ENCODE data around the gene NINJ2. TPM values are rescaled to one million over a fixed set of nuclear protein-coding genes. Genes with fewer than 3 reads are reported as not detected.
A peak's percentile ranks its signal among the peaks of the same experiment; 100 is the strongest.

Gene NINJ2
- total and polyA plus RNA-seq, 10 of the 15 experiments (the other 5 are each of a cell fraction or from before 2014, with no cell fraction given) = 8.9 to 51.6 (median 21.3) TPM

GRCh38 chr12:636632-637031, 26.6 kb downstream of the NINJ2 start:
- RAD21 ChIA-PET (ENCODE audit: unreplicated experiment) = interaction anchor here (0.6 to 2.2 kb wide), 3 partner anchors 41 to 120 kb away, joined by 3 to 11 read pairs (median 3); no protein-coding TSS in a partner anchor
- H3K27me3 ChIP-seq (replicated peaks in 1 of 2; ENCODE audit: control insufficient read depth in 2 of 2, insufficient read depth in 2 of 2, low read length in 1 of 2) = no peaks in the 10 kb centered on the region
- no peak for DNase-seq (ENCODE audit: low read depth, low spot score)
- H3K4me2 ChIP-seq (ENCODE audit: control insufficient read depth, insufficient read depth) = peak overlapping the region; percentile 43
- intact Hi-C loops (cut with micrococcal nuclease; ENCODE audit: unreplicated experiment) (no loop called here), in situ Hi-C loops (cut with MboI) (no loop called here)
- peak; percentile 31 for FAIRE-seq
- H3K4me3 ChIP-seq = no peak overlapping the region
- 73% methylated on average over 4 of the region's 4 CpGs for WGBS (ENCODE audit: insufficient coverage, insufficient replicate concordance, low lambda C conversion rate, missing lambda C conversion rate)
- CTCF ChIA-PET = interaction anchor here (0.6 to 1.8 kb wide), 2 partner anchors 23 to 114 kb away, joined by 3 to 7 read pairs; no protein-coding TSS in a partner anchor
- no TSS peak for BruUV-seq (replicated peaks)
- SMC1A ChIA-PET (ENCODE audit: uncharacterized antibody, unreplicated experiment) = interaction anchor here (0.5 to 2.5 kb wide), 4 partner anchors 21 to 143 kb away, joined by 3 to 7 read pairs (median 4); no protein-coding TSS in a partner anchor
- no peaks in the 10 kb centered on the region for H3K36me3 ChIP-seq (ENCODE audit: control insufficient read depth in 2 of 2, insufficient read depth in 2 of 2, low read length in 1 of 2)
- no peak overlapping the region for H2AFZ ChIP-seq (ENCODE audit: control insufficient read depth, low read depth, low read length)
- H3K9me3 ChIP-seq (replicated peaks; ENCODE audit: control insufficient read depth, insufficient read depth, low read length) = no peaks in the 10 kb centered on the region
- ATAC-seq = peak; percentile 26
- peak overlapping the region; percentile 42 for H3K27ac ChIP-seq (ENCODE audit: control insufficient read depth, insufficient read depth)
- POLR2A ChIA-PET = interaction anchor here (0.5 to 1.2 kb wide), 2 partner anchors 41 to 184 kb away, joined by 3 read pairs; no protein-coding TSS in a partner anchor
- no peaks in the 10 kb centered on the region for H4K20me1 ChIP-seq (ENCODE audit: control insufficient read depth, insufficient read depth)
- H3K79me2 ChIP-seq (ENCODE audit: control insufficient read depth, insufficient read depth, low read length) = peaks cover 2% of the 10 kb centered on the region; the same call in 1 of the 2 replicates
- H3K9ac ChIP-seq (ENCODE audit: control insufficient read depth, insufficient read depth, low read length) = no peak overlapping the region
- H3K4me1 ChIP-seq (ENCODE audit: control insufficient read depth, insufficient read depth, low read length) = peaks cover 27% of the 10 kb centered on the region
- TF ChIP-seq PML (IDR thresholded peaks at IDR 0.05; ENCODE audit: low read length) = no peak
- 0 out of 2 replicates have a peak, but pooled peaks have one; percentile 58 for TF ChIP-seq CHD4 (IDR thresholded peaks at IDR 0.05)
- TF ChIP-seq IKZF1 (conservative IDR thresholded peaks at IDR 0.05) = peak; percentile 29; the same call in 1 of the 2 replicates
- no peak for TF ChIP-seq MTA3 (IDR thresholded peaks at IDR 0.05; ENCODE audit: borderline replicate concordance, low read length)
- no peak for TF ChIP-seq PKNOX1 (IDR thresholded peaks at IDR 0.05)
- no peak for TF ChIP-seq ZBTB11 (CRISPR knock-in tag; IDR thresholded peaks at IDR 0.05)
- no peak for TF ChIP-seq TBL1XR1 (IDR thresholded peaks at IDR 0.05; ENCODE audit: low read depth, low read length)
- no peak for TF ChIP-seq MLLT1 (IDR thresholded peaks at IDR 0.05)
- 0 out of 2 replicates have a peak, but pooled peaks have one; percentile 25 for TF ChIP-seq RELB (IDR thresholded peaks at IDR 0.05; ENCODE audit: low read depth)
- TF ChIP-seq ZBED1 (IDR thresholded peaks at IDR 0.05; ENCODE audit: borderline replicate concordance) = no peak
- TF ChIP-seq ETV6 (conservative IDR thresholded peaks at IDR 0.05 in 1 of 2, IDR thresholded peaks at IDR 0.05 in 1 of 2; ENCODE audit: borderline replicate concordance in 1 of 2, low read depth in 1 of 2) = no peak
- TF ChIP-seq ZSCAN29 (IDR thresholded peaks at IDR 0.05) = no peak
- peak; percentile 19; the same call in 1 of the 2 replicates for TF ChIP-seq RUNX3 (IDR thresholded peaks at IDR 0.05; ENCODE audit: low read length)
- TF ChIP-seq IKZF2 (IDR thresholded peaks at IDR 0.05) = peak; percentile 36 to 55; a peak in 3 of 4 replicates
- TF ChIP-seq ZNF384 (IDR thresholded peaks at IDR 0.05; ENCODE audit: borderline replicate concordance, low read depth, low read length) = 0 out of 2 replicates have a peak, but pooled peaks have one; percentile 42
- no peak for TF ChIP-seq EP300 (IDR thresholded peaks at IDR 0.05; ENCODE audit: borderline replicate concordance in 1 of 2, control insufficient read depth in 1 of 2, low read depth in 2 of 2, low read length in 2 of 2)
- TF ChIP-seq NFIC (IDR thresholded peaks at IDR 0.05; ENCODE audit: low read depth, low read length) = peak; percentile 25; the same call in 1 of the 2 replicates

Data from GM12878 (cell line).